ENCODE results near the gene CRACDL. TPM values are rescaled to one million over a fixed set of nuclear protein-coding genes. Genes with fewer than 3 reads are reported as not detected.

Gene CRACDL
- total and polyA plus RNA-seq, 2 of the 13 experiments (the other 11 are each of a cell fraction or from before 2014, with no cell fraction given), result 0.15 to 0.26 TPM

DNA sequence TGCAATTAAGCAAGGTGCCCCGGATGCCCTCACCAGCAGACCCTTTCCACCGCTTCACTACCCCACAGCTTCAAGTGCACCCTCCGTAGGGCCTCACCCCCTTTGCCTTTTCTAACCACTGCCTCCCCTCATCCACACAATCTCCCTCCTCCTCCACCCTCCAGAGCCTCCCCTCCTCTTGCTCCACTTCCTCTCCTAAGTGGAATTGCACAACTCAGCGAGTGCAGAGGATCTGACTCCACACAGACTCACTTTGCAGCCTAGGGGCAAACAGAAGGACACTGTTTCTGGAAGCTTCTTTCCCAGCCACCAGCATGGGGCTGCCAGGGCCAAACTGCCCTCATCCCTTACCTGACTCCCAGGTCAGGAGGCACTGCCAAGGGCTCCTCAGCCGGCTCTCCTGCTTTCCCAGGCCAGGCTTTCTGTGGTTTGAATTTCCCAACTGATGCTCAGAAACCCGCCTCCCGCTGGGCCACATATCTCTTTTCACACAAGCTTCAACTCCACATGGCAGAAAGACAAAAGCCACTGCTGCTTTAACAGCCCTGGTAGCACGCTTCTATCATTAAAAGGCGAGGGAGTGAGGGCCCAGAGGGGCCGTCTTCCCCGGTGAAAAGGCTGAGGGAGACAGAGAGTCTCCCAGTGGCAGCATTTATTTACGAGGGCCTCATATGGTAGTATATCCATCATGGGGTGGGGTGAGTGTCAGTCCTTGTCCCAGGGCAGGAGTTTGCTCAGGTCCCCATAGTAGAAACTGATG, 130.4 kb downstream of the CRACDL start (continued):
- peak; percentile 45; the same call in 1 of the 2 replicates for TF ChIP-seq RXRB (CRISPR knock-in tag; IDR thresholded peaks at IDR 0.05; ENCODE audit: borderline replicate concordance)
- TF ChIP-seq RXRA (CRISPR knock-in tag; IDR thresholded peaks at IDR 0.05), result peak; percentile 43; the same call in 1 of the 2 replicates
- no peak for TF ChIP-seq SOX13 (IDR thresholded peaks at IDR 0.05)
- TF ChIP-seq SOX13 (CRISPR knock-in tag; conservative IDR thresholded peaks at IDR 0.05 in 1 of 2, IDR thresholded peaks at IDR 0.05 in 1 of 2), result peak in 1 of 2 experiments; percentile 43; a peak in 1 of 4 replicates
- TF ChIP-seq, protein P1, sequence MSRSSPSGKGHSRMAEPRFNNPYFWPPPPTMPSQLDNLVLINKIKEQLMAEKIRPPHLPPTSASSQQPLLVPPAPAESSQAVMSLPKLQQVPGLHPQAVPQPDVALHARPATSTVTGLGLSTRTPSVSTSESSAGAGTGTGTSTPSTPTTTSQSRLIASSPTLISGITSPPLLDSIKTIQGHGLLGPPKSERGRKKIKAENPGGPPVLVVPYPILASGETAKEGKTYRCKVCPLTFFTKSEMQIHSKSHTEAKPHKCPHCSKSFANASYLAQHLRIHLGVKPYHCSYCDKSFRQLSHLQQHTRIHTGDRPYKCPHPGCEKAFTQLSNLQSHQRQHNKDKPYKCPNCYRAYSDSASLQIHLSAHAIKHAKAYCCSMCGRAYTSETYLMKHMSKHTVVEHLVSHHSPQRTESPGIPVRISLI (CRISPR knock-in tag; IDR thresholded peaks at IDR 0.05; ENCODE audit: borderline replicate concordance), result no peak
- TF ChIP-seq ZNF792 (CRISPR knock-in tag; IDR thresholded peaks at IDR 0.05), result no peak
- 0 out of 2 replicates have a peak, but pooled peaks have one; percentile 78 for TF ChIP-seq SSRP1 (CRISPR knock-in tag; IDR thresholded peaks at IDR 0.05)
- TF ChIP-seq, protein P2, sequence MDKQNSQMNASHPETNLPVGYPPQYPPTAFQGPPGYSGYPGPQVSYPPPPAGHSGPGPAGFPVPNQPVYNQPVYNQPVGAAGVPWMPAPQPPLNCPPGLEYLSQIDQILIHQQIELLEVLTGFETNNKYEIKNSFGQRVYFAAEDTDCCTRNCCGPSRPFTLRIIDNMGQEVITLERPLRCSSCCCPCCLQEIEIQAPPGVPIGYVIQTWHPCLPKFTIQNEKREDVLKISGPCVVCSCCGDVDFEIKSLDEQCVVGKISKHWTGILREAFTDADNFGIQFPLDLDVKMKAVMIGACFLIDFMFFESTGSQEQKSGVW (CRISPR knock-in tag; IDR thresholded peaks at IDR 0.05; ENCODE audit: borderline replicate concordance), result no peak
- TF ChIP-seq SYNCRIP (IDR thresholded peaks at IDR 0.05; ENCODE audit: insufficient read depth, low read depth, low read length), result no peak
- TF ChIP-seq ESRRA (CRISPR knock-in tag; IDR thresholded peaks at IDR 0.05; ENCODE audit: low read depth), result peak; percentile 95
- TF ChIP-seq NFATC3 (CRISPR knock-in tag; IDR thresholded peaks at IDR 0.05), result no peak
- no peak for TF ChIP-seq SP1 (IDR thresholded peaks at IDR 0.05)
- TF ChIP-seq SP1 (CRISPR knock-in tag; IDR thresholded peaks at IDR 0.05), result no peak
- TF ChIP-seq DPF2 (CRISPR knock-in tag; IDR thresholded peaks at IDR 0.05; ENCODE audit: borderline replicate concordance, low read depth), result peak; percentile 72
- TF ChIP-seq KMT2A (CRISPR knock-in tag; IDR thresholded peaks at IDR 0.05), result peak; percentile 38
- peak; percentile 68; the same call in 1 of the 2 replicates for TF ChIP-seq HMG20B (CRISPR knock-in tag; conservative IDR thresholded peaks at IDR 0.05)
- peak; percentile 78 for TF ChIP-seq HDAC2 (CRISPR knock-in tag; IDR thresholded peaks at IDR 0.05)
- TF ChIP-seq ZNF205 (CRISPR knock-in tag; IDR thresholded peaks at IDR 0.05), result peak; percentile 56
- 0 out of 2 replicates have a peak, but pooled peaks have one; percentile 53 for TF ChIP-seq NKX3-1 (CRISPR knock-in tag; IDR thresholded peaks at IDR 0.05)
- TF ChIP-seq ZNF263 (CRISPR knock-in tag; IDR thresholded peaks at IDR 0.05), result peak; percentile 100
- no peak for TF ChIP-seq ZNF382 (CRISPR knock-in tag; IDR thresholded peaks at IDR 0.05; ENCODE audit: borderline replicate concordance)
- peak; percentile 37; the same call in 1 of the 2 replicates for TF ChIP-seq BORCS8-MEF2B (CRISPR knock-in tag; IDR thresholded peaks at IDR 0.05)
- TF ChIP-seq FIP1L1 (IDR thresholded peaks at IDR 0.05; ENCODE audit: borderline replicate concordance, insufficient read depth, low read depth, low read length), result no peak
- TF ChIP-seq, protein P3, sequence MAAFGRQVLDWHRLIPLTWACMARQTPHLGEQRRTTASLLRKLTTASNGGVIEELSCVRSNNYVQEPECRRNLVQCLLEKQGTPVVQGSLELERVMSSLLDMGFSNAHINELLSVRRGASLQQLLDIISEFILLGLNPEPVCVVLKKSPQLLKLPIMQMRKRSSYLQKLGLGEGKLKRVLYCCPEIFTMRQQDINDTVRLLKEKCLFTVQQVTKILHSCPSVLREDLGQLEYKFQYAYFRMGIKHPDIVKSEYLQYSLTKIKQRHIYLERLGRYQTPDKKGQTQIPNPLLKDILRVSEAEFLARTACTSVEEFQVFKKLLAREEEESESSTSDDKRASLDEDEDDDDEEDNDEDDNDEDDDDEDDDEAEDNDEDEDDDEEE (CRISPR knock-in tag; IDR thresholded peaks at IDR 0.05), result no peak
- peak; percentile 49; the same call in 1 of the 2 replicates for TF ChIP-seq ZFP1 (CRISPR knock-in tag; IDR thresholded peaks at IDR 0.05)
- TF ChIP-seq KLF11 (CRISPR knock-in tag; IDR thresholded peaks at IDR 0.05), result 0 out of 2 replicates have a peak, but pooled peaks have one; percentile 28
